ENCODE measurements around the gene PRDX6. TPM values are rescaled to one million over a fixed set of nuclear protein-coding genes. Genes with fewer than 3 reads are reported as not detected.

PRDX6 gene
- total RNA-seq, 4 donors from 2014 or later: 150 to 540 (median 469) TPM

DNA sequence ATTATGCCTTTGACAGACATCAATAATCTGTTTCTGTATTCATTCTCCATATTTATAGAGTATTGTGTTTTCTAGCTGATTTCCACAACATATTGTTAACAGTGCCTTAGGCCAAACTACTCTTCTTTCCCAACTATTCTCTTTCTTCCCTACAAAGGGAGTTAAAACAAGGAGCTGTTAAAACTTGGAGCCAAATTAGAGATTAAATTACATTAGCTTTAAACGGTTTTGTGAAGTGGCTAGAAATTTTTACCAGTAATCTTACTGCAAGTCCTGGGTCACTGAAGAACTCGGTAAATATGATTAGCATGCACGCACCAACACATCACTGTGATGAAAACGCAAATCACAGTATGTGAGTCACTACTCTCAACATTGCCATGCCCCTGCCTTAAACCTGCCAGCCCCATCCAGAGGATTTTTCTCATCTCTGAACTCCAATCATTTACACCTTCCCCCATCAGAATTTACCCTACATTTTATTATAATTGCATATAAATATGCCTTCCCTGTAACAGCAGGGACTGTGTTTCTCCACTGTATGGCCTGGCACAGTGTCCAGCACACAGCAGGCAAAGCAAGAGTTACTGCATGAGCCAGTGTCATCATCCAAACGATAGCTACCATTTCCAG is 1.5 kb upstream of the PRDX6 start:
- no peak for TF ChIP-seq POLR2A (IDR thresholded peaks at IDR 0.05)
- no peak for TF ChIP-seq CTCF (IDR thresholded peaks at IDR 0.05)
- TF ChIP-seq POLR2AphosphoS5 (IDR thresholded peaks at IDR 0.05): peak in 2 of 3 donors; percentile 11 to 12
- TF ChIP-seq EP300 (IDR thresholded peaks at IDR 0.05; ENCODE audit: low read depth): no peak
- peak overlapping the region in 3 of 4 donors; percentile 48 to 84 (median 81) for H3K4me3 ChIP-seq
- no peaks in the 10 kb centered on the region for H3K27me3 ChIP-seq
- peak; percentile 14 for DNase-seq
- H3K4me1 ChIP-seq: peaks cover 25 to 61% (median 55%) of the 10 kb centered on the region in 4 donors
- WGBS, 2 donors (ENCODE audit: low coverage in 1 of 2): 21 to 26% methylated on average over 4 to 5 of the region's 5 CpGs
- peaks cover 0 to 4% (median 0%) of the 10 kb centered on the region in 4 donors for H3K36me3 ChIP-seq
- H3K27ac ChIP-seq: peak overlapping the region; percentile 98 to 99 (median 98)
- intact Hi-C loops (cut with DNase I; ENCODE audit: low total_unique reads): no loop called here
- in situ Hi-C loops (cut with MboI; ENCODE audit: low pct_ligation_motif_present in 1 of 4, low pct_unique_long_range_greater_than_20kb in 1 of 4, low sequenced_read_pairs in 3 of 4): no loop called here
- H3K9me3 ChIP-seq: peaks cover 5% of the 10 kb centered on the region in 2 donors

- Histone ChIP-seq H3K4me3 (peak overlapping the region; percentile 48 to 84 (median 65)), H3K36me3 (peaks cover 0 to 9% (median 1%) of the 10 kb centered on the region in 4 donors), H3K9me3 (no peaks in the 10 kb centered on the region), H3K27me3 (no peaks in the 10 kb centered on the region), H3K27ac (peak overlapping the region; percentile 98 to 99 (median 98)), H3K4me1 (peaks cover 25 to 64% (median 55%) of the 10 kb centered on the region in 4 donors)
- no peak for TF ChIP-seq POLR2AphosphoS5 (IDR thresholded peaks at IDR 0.05)
- TF ChIP-seq CTCF (IDR thresholded peaks at IDR 0.05): no peak
- no peak for TF ChIP-seq EP300 (IDR thresholded peaks at IDR 0.05; ENCODE audit: low read depth)
- no peak for TF ChIP-seq POLR2A (IDR thresholded peaks at IDR 0.05)
- in situ Hi-C loops (cut with MboI; ENCODE audit: low pct_ligation_motif_present in 1 of 4, low pct_unique_long_range_greater_than_20kb in 1 of 4, low sequenced_read_pairs in 3 of 4): no loop called here
- intact Hi-C loops (cut with DNase I; ENCODE audit: low total_unique reads): no loop called here
- 22 to 32% methylated on average over 5 of the region's 5 CpGs for WGBS, 2 donors (ENCODE audit: low coverage in 1 of 2)
- no peak for DNase-seq
Observed at GRCh38 chr1:173476197-173476664, 904 bp upstream of the PRDX6 start.

DNA sequence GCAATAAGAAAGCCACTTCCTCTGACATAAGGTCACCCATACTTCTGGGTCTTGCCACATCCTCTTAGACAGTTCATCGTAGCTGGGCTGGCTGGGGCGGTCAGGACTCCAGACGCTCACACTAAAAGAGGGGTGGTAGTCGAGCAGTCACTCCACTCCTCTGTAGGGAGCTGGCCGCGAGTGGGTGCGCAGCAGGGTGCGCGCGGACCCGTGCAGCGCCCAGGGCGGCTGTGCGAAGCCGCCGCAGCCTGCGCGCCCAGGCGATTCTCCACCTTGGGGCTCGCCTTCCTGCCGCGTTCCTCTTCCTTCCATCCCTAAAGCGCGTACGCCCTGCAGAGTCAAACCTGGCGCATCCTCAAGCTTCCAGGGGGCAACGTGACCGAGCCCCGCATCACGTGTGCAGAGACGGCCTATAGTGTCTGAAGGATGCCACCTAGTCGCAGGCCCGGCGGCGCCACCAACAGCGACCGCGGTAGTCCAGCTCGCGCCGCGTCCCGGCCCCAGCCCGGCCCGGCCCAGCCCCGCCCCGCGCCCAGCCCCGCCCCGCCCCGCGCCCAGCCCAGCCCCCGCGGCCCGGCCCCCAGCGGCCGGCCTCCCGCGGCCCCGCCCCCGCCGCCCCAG is 360 bp upstream of the PRDX6 start:
- no peaks in the 10 kb centered on the region for H3K9me3 ChIP-seq

More for the DNA sequence above, 360 bp upstream of the PRDX6 start:
- TF ChIP-seq POLR2A (IDR thresholded peaks at IDR 0.05) (peak; percentile 73), POLR2AphosphoS5 (IDR thresholded peaks at IDR 0.05) (peak; percentile 54 to 75 (median 60)), CTCF (IDR thresholded peaks at IDR 0.05) (no peak), EP300 (IDR thresholded peaks at IDR 0.05; ENCODE audit: low read depth) (no peak)
- no peaks in the 10 kb centered on the region for H3K27me3 ChIP-seq
- intact Hi-C loops (cut with DNase I; ENCODE audit: low total_unique reads): no loop called here
- peaks cover 0 to 15% (median 4%) of the 10 kb centered on the region in 4 donors for H3K36me3 ChIP-seq
- H3K4me1 ChIP-seq: peaks cover 25 to 64% (median 55%) of the 10 kb centered on the region in 4 donors
- 1% methylated on average over 25 of the region's 62 CpGs; no CpG with 5 or more reads in 1 of the 2 donors for WGBS, 2 donors (ENCODE audit: low coverage in 1 of 2)
- peak overlapping the region; percentile 98 to 99 (median 98) for H3K27ac ChIP-seq
- peak overlapping the region; percentile 49 to 95 (median 86) for H3K4me3 ChIP-seq
- in situ Hi-C loops (cut with MboI; ENCODE audit: low pct_ligation_motif_present in 1 of 4, low pct_unique_long_range_greater_than_20kb in 1 of 4, low sequenced_read_pairs in 3 of 4): no loop called here
- DNase-seq: peak; percentile 94

Data from transverse colon (tissue), 4 donors.